Ishikawa (cell line): ENCODE results near the gene CT55.

ENCODE experiments used
- CEBPB ChIP-seq: IDR thresholded peaks from 2 replicates; pipeline ENCODE4 v1.6.1; 2012
- CREB1 ChIP-seq: IDR thresholded peaks from 2 replicates; pipeline ENCODE4 v1.6.1; 2012; ENCODE audit warnings: low read depth
- EP300 ChIP-seq: IDR thresholded peaks from 2 replicates; pipeline ENCODE4 v1.6.1; 2012; ENCODE audit warnings: borderline replicate concordance
- NFIC ChIP-seq: IDR thresholded peaks from 2 replicates; pipeline ENCODE4 v1.6.1; 2012
- RAD21 ChIP-seq: IDR thresholded peaks from 2 replicates; pipeline ENCODE4 v1.6.1; 2012; ENCODE audit warnings: low read depth
- REST ChIP-seq: IDR thresholded peaks from 2 replicates; pipeline ENCODE4 v1.6.1; 2012; ENCODE audit warnings: low read depth, mild to moderate bottlenecking
- TAF1 ChIP-seq: IDR thresholded peaks from 2 replicates; pipeline ENCODE4 v1.6.1; 2012; ENCODE audit warnings: low read depth, mild to moderate bottlenecking
- TCF12 ChIP-seq: IDR thresholded peaks from 2 replicates; pipeline ENCODE4 v1.6.1; 2012; ENCODE audit warnings: low read depth
- TF ChIP-seq, protein P1 (sequence below): IDR thresholded peaks from 2 replicates; pipeline ENCODE4 v1.6.1; 2012

GRCh38 chrX:135168486-135168885, 2.7 kb downstream of the CT55 start:
- no peak for TF ChIP-seq REST
- TF ChIP-seq, protein P1, sequence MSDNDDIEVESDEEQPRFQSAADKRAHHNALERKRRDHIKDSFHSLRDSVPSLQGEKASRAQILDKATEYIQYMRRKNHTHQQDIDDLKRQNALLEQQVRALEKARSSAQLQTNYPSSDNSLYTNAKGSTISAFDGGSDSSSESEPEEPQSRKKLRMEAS = no peak
- no peak for TF ChIP-seq EP300
- TF ChIP-seq RAD21 = no peak
- no peak for TF ChIP-seq CEBPB
- TF ChIP-seq NFIC = no peak
- no peak for TF ChIP-seq TAF1
- TF ChIP-seq CREB1 = no peak
- TF ChIP-seq TCF12 = no peak
